BLaER1 treated with 17β-estradiol and CSF1 and Interleukin-3, amounts not matched to agents 10 nM and 100 nM (cell line): ENCODE results near the gene AKAP10.
"Not testable (repeated sequence)": the region's sequence is repeated elsewhere in the genome, so short reads cannot be mapped to it uniquely, and the experiment has no call there.

Source experiments
- H3K27ac ChIP-seq, 11 experiments: shearing (Covaris generic); formaldehyde crosslinking; 2 replicates each; pipeline ENCODE4 v1.8.1; 2022
- H3K27me3 ChIP-seq, 11 experiments: shearing (Covaris generic); formaldehyde crosslinking; 2 replicates each; pipeline ENCODE4 v1.8.1; 2022
- H3K36me3 ChIP-seq, 11 experiments: shearing (Covaris generic); formaldehyde crosslinking; 2 replicates each; pipeline ENCODE4 v1.8.1; 2022
- H3K4me1 ChIP-seq, 10 experiments: shearing (Covaris generic); formaldehyde crosslinking; 2 replicates each; pipeline ENCODE4 v1.8.1; 2022
- H3K4me2 ChIP-seq, 11 experiments: shearing (Covaris generic); formaldehyde crosslinking; 2 replicates each; pipeline ENCODE4 v1.8.1; 2022
- H3K4me3 ChIP-seq, 10 experiments: shearing (Covaris generic); formaldehyde crosslinking; 2 replicates each; pipeline ENCODE4 v1.8.1; 2022
- H3K9ac ChIP-seq, 11 experiments: shearing (Covaris generic); formaldehyde crosslinking; 2 replicates each; pipeline ENCODE4 v1.8.1; 2022
- H3K9me3 ChIP-seq, 11 experiments: shearing (Covaris generic); formaldehyde crosslinking; replicated peaks in 1 of 11; 2 replicates each; pipeline ENCODE4 v1.8.1; 2022
- H4K20me1 ChIP-seq, 11 experiments: shearing (Covaris generic); formaldehyde crosslinking; 2 replicates each; pipeline ENCODE4 v1.8.1; 2022
- Cebpa-rat ChIP-seq, 11 experiments: shearing (Covaris generic); IDR thresholded peaks; 2 replicates each; pipeline ENCODE4 v1.8.1; 2022

AKAP10 gene

DNA sequence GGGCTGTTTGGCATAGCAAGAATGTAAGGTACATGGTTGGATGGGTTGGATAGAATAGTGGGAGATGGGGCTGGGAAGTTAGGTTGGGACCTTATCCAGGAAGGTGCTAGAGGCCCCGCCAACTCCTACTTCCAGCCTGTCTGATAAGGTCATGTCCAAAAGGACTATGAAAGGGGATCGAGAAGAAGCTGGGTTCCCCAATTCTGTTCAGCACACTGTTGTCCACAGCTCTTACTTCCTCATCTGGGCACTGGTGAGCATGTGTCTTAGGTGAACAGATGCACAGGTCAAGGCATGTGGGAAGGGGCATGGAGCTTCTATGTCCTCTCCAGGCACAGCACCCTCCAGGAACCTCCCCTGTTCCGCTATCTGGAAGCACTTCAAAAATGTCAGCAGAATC lies 104.3 kb downstream of the AKAP10 start:
- H3K27ac ChIP-seq = peak overlapping the region in 5 of 11 experiments; percentile 20 to 91 (median 81); a peak in 4 of 22 replicates

DNA sequence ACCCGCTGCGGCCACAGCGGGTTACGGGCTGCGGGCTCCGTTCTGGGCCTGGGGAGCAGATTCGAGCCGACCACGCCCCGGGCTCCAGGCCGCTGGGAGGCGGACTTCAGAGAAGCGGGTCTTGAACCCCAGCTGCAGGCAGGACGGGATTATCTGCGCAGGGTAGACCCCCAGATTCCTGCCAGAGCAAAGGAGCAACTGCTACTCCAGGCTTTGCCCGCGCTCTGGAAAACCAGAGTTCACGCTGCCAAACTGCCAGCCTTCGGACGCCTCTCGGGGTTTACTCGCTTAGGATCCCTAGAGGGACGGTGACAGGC lies 109.6 kb downstream of the AKAP10 start:
- peaks cover 0 to 17% (median 9%) of the 10 kb centered on the region in 11 experiments; a peak in 11 of 22 replicates for H3K27me3 ChIP-seq
- peaks cover 0 to 9% (median 0%) of the 10 kb centered on the region in 11 experiments; a peak in 7 of 22 replicates for H3K9me3 ChIP-seq
- peaks cover 12 to 34% (median 25%) of the 10 kb centered on the region in 10 experiments for H3K4me1 ChIP-seq
- H4K20me1 ChIP-seq = no peaks in the 10 kb centered on the region
- peak overlapping the region; percentile 84 to 95 (median 91) for H3K27ac ChIP-seq
- peaks cover 0 to 7% (median 0%) of the 10 kb centered on the region in 11 experiments; a peak in 4 of 22 replicates for H3K36me3 ChIP-seq
- H3K4me2 ChIP-seq = peak overlapping the region; percentile 82 to 99 (median 95)
- TF ChIP-seq Cebpa-rat (IDR thresholded peaks at IDR 0.05) = no peak
- H3K4me3 ChIP-seq = peak overlapping the region; percentile 69 to 91 (median 76)
- peak overlapping the region; percentile 84 to 97 (median 90) for H3K9ac ChIP-seq

More for the DNA sequence above, 104.3 kb downstream of the AKAP10 start:
- Histone ChIP-seq H3K9me3 (peaks cover 0 to 3% (median 0%) of the 10 kb centered on the region in 11 experiments; a peak in 4 of 22 replicates), H3K27me3 (peaks cover 0 to 4% (median 2%) of the 10 kb centered on the region in 11 experiments; a peak in 8 of 22 replicates), H3K4me2 (peak overlapping the region in 6 of 11 experiments; percentile 72 to 94 (median 88); a peak in 11 of 22 replicates), H3K36me3 (no peaks in the 10 kb centered on the region), H3K4me1 (peaks cover 27 to 60% (median 52%) of the 10 kb centered on the region in 10 experiments), H4K20me1 (no peaks in the 10 kb centered on the region), H3K9ac (no peak overlapping the region), H3K4me3 (no peak overlapping the region)
- TF ChIP-seq Cebpa-rat (IDR thresholded peaks at IDR 0.05) = no peak

DNA sequence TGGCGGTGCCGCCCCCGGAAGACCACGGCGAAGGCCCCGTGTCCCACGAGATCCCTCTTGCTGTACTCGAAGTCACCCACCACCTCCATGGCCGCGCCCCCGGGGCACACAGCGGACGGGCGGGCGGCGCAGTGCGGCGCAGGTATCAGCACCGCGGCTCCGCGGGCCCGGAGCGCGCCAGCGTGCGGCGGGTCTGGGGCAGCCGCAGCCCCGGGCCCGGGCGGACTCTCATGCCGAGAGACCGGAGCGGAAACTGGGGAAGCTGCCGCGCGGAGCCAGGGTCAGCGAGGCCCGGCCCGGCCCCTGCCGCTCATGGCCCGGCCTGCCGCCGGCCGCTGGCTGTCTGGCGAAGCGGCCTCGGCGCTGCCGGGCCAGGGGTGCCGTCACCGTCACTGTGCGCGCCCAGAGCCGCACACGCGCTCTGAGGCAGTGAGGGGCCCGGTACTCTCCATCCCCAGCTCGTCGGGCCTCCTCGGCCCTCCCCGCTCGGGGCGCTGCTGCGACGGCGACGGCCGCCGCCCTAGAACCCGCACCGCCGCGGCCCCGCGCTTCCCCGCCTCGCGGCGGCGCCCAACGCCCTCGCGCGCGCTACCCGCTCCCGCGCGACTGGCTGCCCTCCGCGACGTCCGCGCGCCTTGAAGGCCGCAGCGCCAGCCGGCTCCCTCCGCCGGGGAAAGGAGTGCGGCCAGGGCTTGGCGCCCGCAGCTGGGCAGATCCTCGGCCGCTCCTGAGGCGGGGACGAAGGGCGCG lies 110.1 kb downstream of the AKAP10 start, which contains the start of gene ULK2:
Gene ULK2 (minus strand): TSS at position 608 of the 750 bp plus-strand sequence. CDS start 519 bp downstream, at position 89.
- Histone ChIP-seq H3K27ac (peak within 1 kb of the TSS; percentile 84 to 95 (median 91)), H3K4me3 (peak within 1 kb of the TSS; percentile 69 to 91 (median 76)), H4K20me1 (no peaks in the 10 kb centered on the region), H3K4me1 (peaks cover 12 to 32% (median 23%) of the 10 kb centered on the region in 10 experiments), H3K27me3 (peaks cover 0 to 17% (median 9%) of the 10 kb centered on the region in 11 experiments; a peak in 11 of 22 replicates), H3K9ac (peak within 1 kb of the TSS; percentile 84 to 97 (median 90)), H3K4me2 (peak within 1 kb of the TSS; percentile 82 to 99 (median 95)), H3K36me3 (peaks cover 0 to 13% (median 0%) of the 10 kb centered on the region in 11 experiments; a peak in 4 of 22 replicates), H3K9me3 (peaks cover 0 to 9% (median 0%) of the 10 kb centered on the region in 11 experiments; a peak in 7 of 22 replicates)
- TF ChIP-seq Cebpa-rat (IDR thresholded peaks at IDR 0.05) = no peak

DNA sequence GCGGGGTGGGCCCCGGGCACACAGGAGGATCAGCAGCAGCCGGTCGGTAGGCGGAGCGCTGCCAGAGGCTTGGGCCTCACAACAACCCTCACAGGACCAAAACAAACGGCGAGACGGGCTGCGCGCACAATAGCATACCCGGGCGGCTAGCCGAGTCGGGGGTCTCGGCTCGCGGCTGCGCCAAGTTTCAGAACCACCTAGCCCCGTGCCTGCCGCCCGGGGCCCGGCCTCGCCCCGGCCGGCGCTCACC lies 110.6 kb downstream of the AKAP10 start:
- Histone ChIP-seq H3K9ac (peak overlapping the region; percentile 84 to 97 (median 90)), H3K36me3 (peaks cover 0 to 18% (median 0%) of the 10 kb centered on the region in 11 experiments; a peak in 5 of 22 replicates), H3K4me3 (peak overlapping the region; percentile 69 to 91 (median 76)), H3K27me3 (peaks cover 0 to 17% (median 9%) of the 10 kb centered on the region in 11 experiments; a peak in 11 of 22 replicates), H3K9me3 (peaks cover 0 to 9% (median 0%) of the 10 kb centered on the region in 11 experiments; a peak in 7 of 22 replicates), H3K27ac (peak overlapping the region; percentile 84 to 95 (median 91)), H4K20me1 (no peaks in the 10 kb centered on the region), H3K4me1 (peaks cover 12 to 32% (median 23%) of the 10 kb centered on the region in 10 experiments), H3K4me2 (peak overlapping the region; percentile 82 to 99 (median 95))
- TF ChIP-seq Cebpa-rat (IDR thresholded peaks at IDR 0.05) = no peak

DNA sequence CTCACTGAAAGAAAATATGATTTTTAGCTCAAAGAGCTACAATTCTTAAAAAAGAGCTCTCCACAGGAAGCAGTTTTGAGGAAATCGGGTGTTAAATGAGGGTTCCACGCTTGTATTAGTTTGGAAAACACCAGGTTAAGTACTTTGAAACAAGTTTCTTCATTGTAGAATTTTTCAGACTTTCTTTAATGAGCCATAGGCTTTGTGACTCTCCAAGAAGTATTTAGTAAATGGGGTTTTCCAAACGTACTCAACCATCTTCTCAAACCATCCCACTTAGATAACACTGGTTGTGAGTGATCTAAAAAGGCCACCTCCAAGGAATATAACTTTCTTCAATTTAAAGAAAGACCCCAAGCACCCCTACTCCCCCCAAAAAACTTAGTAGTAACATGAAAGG lies 112.6 kb downstream of the AKAP10 start:
- Histone ChIP-seq H3K4me1 (peaks cover 12 to 32% (median 23%) of the 10 kb centered on the region in 10 experiments), H4K20me1 (no peaks in the 10 kb centered on the region), H3K4me3 (peak overlapping the region in 1 of 10 experiments; percentile 17; a peak in 1 of 20 replicates), H3K27ac (no peak overlapping the region), H3K4me2 (peak overlapping the region in 8 of 11 experiments; percentile 6 to 89 (median 27); a peak in 9 of 22 replicates), H3K9me3 (peaks cover 0 to 9% (median 0%) of the 10 kb centered on the region in 11 experiments; a peak in 7 of 22 replicates), H3K36me3 (peaks cover 0 to 37% (median 4%) of the 10 kb centered on the region in 11 experiments; a peak in 12 of 22 replicates), H3K9ac (peak overlapping the region in 1 of 11 experiments; percentile 4; a peak in 1 of 22 replicates), H3K27me3 (peaks cover 0 to 17% (median 9%) of the 10 kb centered on the region in 11 experiments; a peak in 11 of 22 replicates)
- TF ChIP-seq Cebpa-rat (IDR thresholded peaks at IDR 0.05) = no peak

DNA sequence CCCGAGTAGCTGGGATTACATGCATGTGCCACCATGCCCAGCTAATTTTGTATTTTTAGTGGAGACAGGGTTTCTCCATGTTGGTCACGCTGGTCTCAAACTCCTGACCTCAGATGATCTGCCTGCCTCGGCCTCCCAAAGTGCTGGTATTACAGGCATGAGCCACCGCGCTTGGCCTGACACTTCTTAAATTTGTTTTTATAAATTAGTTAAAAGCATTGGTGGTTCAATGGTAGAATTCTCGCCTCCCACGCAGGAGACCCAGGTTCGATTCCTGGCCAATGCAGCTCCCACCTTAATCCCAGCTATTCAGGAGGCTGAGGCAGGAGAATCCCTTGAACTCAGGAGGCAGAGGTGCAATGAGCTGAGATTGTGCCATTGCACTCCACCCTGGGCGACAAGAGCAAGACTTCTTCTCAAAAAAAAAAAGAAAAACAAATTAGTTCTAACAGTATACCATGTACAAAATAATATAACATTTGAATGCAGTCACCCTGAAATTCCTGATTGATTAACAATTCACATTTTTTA lies 116.9 kb downstream of the AKAP10 start:
- H3K9ac ChIP-seq, H3K4me2 ChIP-seq, H3K27ac ChIP-seq, H3K4me1 ChIP-seq, H3K27me3 ChIP-seq, H4K20me1 ChIP-seq, H3K9me3 ChIP-seq, H3K4me3 ChIP-seq: not testable (repeated sequence)
- H3K36me3 ChIP-seq = peaks cover 0 to 63% (median 4%) of the 10 kb centered on the region in 11 experiments; a peak in 13 of 22 replicates

DNA sequence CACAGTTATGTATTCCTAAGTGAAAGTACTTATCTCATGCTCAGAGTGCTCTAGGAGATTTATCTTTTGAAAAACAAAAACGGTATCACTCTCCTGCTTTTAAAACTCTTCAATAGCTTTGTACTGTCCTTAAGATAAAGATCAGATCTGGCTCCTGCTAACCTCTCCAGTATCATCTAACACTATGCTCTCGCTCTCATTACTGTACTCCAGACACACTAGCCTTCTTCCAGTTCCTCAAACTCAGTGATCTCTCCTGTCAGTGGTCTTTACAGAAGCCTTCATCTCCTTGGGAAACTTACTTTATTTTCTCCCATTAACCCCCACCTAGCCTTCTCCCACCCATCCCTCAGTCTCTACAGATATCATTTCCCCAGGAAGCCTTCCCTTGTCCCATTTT lies 120.0 kb downstream of the AKAP10 start:
- Histone ChIP-seq H3K4me3 (no peak overlapping the region), H3K9ac (no peak overlapping the region), H3K27me3 (no peaks in the 10 kb centered on the region), H4K20me1 (no peaks in the 10 kb centered on the region), H3K4me2 (no peak overlapping the region), H3K27ac (no peak overlapping the region), H3K36me3 (peaks cover 0 to 59% (median 4%) of the 10 kb centered on the region in 11 experiments; a peak in 11 of 22 replicates), H3K9me3 (no peaks in the 10 kb centered on the region), H3K4me1 (no peaks in the 10 kb centered on the region)
- no peak for TF ChIP-seq Cebpa-rat (IDR thresholded peaks at IDR 0.05)
